GM19240 (cell line): Measurements from ENCODE around the gene SHC2.
"Not testable (repeated sequence)": the region's sequence is repeated elsewhere in the genome, so short reads cannot be mapped to it uniquely, and the experiment has no call there.

ENCODE experiments used
- DNase-seq: peaks from one replicate; pipeline ENCODE4 v3.0.0; 2011; ENCODE audit warnings: low spot score; ENCODE audit not compliant: insufficient read length

Gene SHC2

GRCh38 chr19:425056-425455, 35.8 kb downstream of the SHC2 start:
- DNase-seq, result no peak

GRCh38 chr19:424546-424945, 36.3 kb downstream of the SHC2 start:
- DNase-seq, result no peak

GRCh38 chr19:423691-424466, 37.0 kb downstream of the SHC2 start:
- no peak for DNase-seq

- DNase-seq, result not testable (repeated sequence)
Measured at GRCh38 chr19:422917-423226, 38.0 kb downstream of the SHC2 start.

GRCh38 chr19:422213-422916, 38.5 kb downstream of the SHC2 start:
- no peak for DNase-seq

- no peak for DNase-seq
Measured at GRCh38 chr19:419721-420515, 40.9 kb downstream of the SHC2 start.

- DNase-seq, result no peak
Measured at GRCh38 chr19:418761-419671, 41.8 kb downstream of the SHC2 start.

- DNase-seq, result no peak
Measured at GRCh38 chr19:416416-416815, 44.4 kb downstream of the SHC2 start.

- DNase-seq, result no peak
Measured at GRCh38 chr19:415292-415691, 45.5 kb downstream of the SHC2 start.

- DNase-seq, result no peak
Measured at GRCh38 chr19:413756-414420, 46.9 kb downstream of the SHC2 start.

GRCh38 chr19:412356-413355, 48.2 kb downstream of the SHC2 start:
- no peak for DNase-seq

GRCh38 chr19:411723-412355, 49.0 kb downstream of the SHC2 start:
- no peak for DNase-seq

GRCh38 chr19:411121-411722, 49.6 kb downstream of the SHC2 start:
- not testable (repeated sequence) for DNase-seq

- no peak for DNase-seq
Measured at GRCh38 chr19:410243-410781, 50.5 kb downstream of the SHC2 start.

GRCh38 chr19:409516-410242, 51.2 kb downstream of the SHC2 start:
- DNase-seq, result no peak

- no peak for DNase-seq
Measured at GRCh38 chr19:408902-409515, 51.8 kb downstream of the SHC2 start, which contains the start of gene C2CD4C. TSS of gene C2CD4C (minus strand) at chr19:409147. CDS start at chr19:408361, 786 bp downstream.

- no peak for DNase-seq
Measured at GRCh38 chr19:408441-408901, 52.4 kb downstream of the SHC2 start.
